ENCODE measurements around the gene IL36RN. TPM values are rescaled to one million over a fixed set of nuclear protein-coding genes. Genes with fewer than 3 reads are reported as not detected.
"Not testable (repeated sequence)": the region's sequence is repeated elsewhere in the genome, so short reads cannot be mapped to it uniquely, and the experiment has no call there.

Gene IL36RN
- total RNA-seq, 1 donor from 2014 or later = 10.9 TPM

- DNase-seq = no peak
Observed at GRCh38 chr2:113075030-113075429, 16.0 kb downstream of the IL36RN start.

- DNase-seq = no peak
Observed at GRCh38 chr2:113075600-113075999, 16.6 kb downstream of the IL36RN start.

GRCh38 chr2:113076954-113077669 is 18.1 kb downstream of the IL36RN start:
- DNase-seq = no peak

GRCh38 chr2:113077921-113078320 is 18.9 kb downstream of the IL36RN start:
- no peak for DNase-seq

- no peak for DNase-seq
Observed at GRCh38 chr2:113078350-113078839, 19.4 kb downstream of the IL36RN start.

- DNase-seq = no peak
Observed at GRCh38 chr2:113079131-113079530, 20.1 kb downstream of the IL36RN start.

GRCh38 chr2:113080134-113080533 is 21.1 kb downstream of the IL36RN start:
- DNase-seq = no peak

- no peak for DNase-seq
Observed at GRCh38 chr2:113081488-113082210, 22.7 kb downstream of the IL36RN start.

GRCh38 chr2:113083296-113083695 is 24.3 kb downstream of the IL36RN start:
- no peak for DNase-seq

- DNase-seq = no peak
Observed at GRCh38 chr2:113084249-113085000, 25.4 kb downstream of the IL36RN start.

GRCh38 chr2:113085542-113085941 is 26.5 kb downstream of the IL36RN start:
- DNase-seq = no peak

GRCh38 chr2:113088213-113088992 is 29.4 kb downstream of the IL36RN start:
- DNase-seq = no peak

GRCh38 chr2:113089916-113090315 is 30.9 kb downstream of the IL36RN start:
- DNase-seq = no peak

- no peak for DNase-seq
Observed at GRCh38 chr2:113091231-113091896, 32.4 kb downstream of the IL36RN start.

- peak; percentile 62 for DNase-seq
Observed at GRCh38 chr2:113092864-113093612, 34.0 kb downstream of the IL36RN start.

- no peak for DNase-seq
Observed at GRCh38 chr2:113093613-113093977, 34.6 kb downstream of the IL36RN start.

- DNase-seq = not testable (repeated sequence)
Observed at GRCh38 chr2:113096306-113096705, 37.3 kb downstream of the IL36RN start.

GRCh38 chr2:113096842-113097618 is 38.0 kb downstream of the IL36RN start:
- not testable (repeated sequence) for DNase-seq

- no peak for DNase-seq
Observed at GRCh38 chr2:113098041-113098440, 39.0 kb downstream of the IL36RN start.

GRCh38 chr2:113098532-113098931 is 39.5 kb downstream of the IL36RN start:
- DNase-seq = no peak

Measured in skin of body (tissue), 2 donors.